ENCODE data around the gene MRNIP.

DNA sequence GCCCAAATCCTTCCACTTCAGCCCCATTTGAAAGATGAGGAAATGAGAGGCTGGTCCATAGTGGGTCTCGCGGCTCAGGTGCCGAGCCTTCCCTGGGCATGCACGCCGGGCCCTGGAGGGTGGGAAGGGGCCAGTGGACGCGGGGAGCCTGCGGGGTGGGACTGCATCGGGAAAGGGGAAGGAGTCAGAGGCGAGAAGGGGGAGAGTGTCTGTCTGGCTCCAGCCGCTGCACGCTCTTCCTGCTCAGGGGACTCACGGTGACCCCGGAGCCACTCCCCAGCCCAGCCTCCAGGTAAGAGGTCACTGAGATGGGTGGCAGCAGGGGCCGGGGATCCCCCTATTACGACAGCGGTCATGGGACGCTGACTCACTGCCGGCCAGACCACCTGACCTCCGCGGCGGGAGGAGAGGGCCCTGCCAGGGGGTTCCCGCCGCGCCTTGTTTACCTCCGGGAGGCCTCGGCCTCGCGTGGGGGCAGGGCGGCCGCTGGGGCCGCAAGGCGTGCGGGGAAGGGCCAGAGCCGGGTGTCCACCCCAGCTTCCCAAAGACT lies 39.8 kb downstream of the MRNIP start:
- TF ChIP-seq, protein P1, sequence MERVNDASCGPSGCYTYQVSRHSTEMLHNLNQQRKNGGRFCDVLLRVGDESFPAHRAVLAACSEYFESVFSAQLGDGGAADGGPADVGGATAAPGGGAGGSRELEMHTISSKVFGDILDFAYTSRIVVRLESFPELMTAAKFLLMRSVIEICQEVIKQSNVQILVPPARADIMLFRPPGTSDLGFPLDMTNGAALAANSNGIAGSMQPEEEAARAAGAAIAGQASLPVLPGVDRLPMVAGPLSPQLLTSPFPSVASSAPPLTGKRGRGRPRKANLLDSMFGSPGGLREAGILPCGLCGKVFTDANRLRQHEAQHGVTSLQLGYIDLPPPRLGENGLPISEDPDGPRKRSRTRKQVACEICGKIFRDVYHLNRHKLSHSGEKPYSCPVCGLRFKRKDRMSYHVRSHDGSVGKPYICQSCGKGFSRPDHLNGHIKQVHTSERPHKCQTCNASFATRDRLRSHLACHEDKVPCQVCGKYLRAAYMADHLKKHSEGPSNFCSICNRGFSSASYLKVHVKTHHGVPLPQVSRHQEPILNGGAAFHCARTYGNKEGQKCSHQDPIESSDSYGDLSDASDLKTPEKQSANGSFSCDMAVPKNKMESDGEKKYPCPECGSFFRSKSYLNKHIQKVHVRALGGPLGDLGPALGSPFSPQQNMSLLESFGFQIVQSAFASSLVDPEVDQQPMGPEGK (CRISPR knock-in tag; IDR thresholded peaks at IDR 0.05; ENCODE audit: borderline replicate concordance) = no peak
- TF ChIP-seq ZFP3 (CRISPR knock-in tag; IDR thresholded peaks at IDR 0.05) (0 out of 2 replicates have a peak, but pooled peaks have one; percentile 30), TCF4 (CRISPR knock-in tag; IDR thresholded peaks at IDR 0.05; ENCODE audit: borderline replicate concordance) (no peak), ZNF70 (CRISPR knock-in tag; IDR thresholded peaks at IDR 0.05) (no peak), RARB (CRISPR knock-in tag; IDR thresholded peaks at IDR 0.05) (no peak), SNAI2 (CRISPR knock-in tag; IDR thresholded peaks at IDR 0.05) (peak; percentile 30; the same call in 1 of the 2 replicates)
- TF ChIP-seq, protein P2, sequence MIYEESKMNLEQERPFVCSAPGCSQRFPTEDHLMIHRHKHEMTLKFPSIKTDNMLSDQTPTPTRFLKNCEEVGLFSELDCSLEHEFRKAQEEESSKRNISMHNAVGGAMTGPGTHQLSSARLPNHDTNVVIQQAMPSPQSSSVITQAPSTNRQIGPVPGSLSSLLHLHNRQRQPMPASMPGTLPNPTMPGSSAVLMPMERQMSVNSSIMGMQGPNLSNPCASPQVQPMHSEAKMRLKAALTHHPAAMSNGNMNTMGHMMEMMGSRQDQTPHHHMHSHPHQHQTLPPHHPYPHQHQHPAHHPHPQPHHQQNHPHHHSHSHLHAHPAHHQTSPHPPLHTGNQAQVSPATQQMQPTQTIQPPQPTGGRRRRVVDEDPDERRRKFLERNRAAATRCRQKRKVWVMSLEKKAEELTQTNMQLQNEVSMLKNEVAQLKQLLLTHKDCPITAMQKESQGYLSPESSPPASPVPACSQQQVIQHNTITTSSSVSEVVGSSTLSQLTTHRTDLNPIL (CRISPR knock-in tag; IDR thresholded peaks at IDR 0.05; ENCODE audit: low read depth) = no peak
